Measurements from ENCODE around the gene GFY. TPM values are rescaled to one million over a fixed set of nuclear protein-coding genes. Genes with fewer than 3 reads are reported as not detected.

The GFY gene
- total and polyA plus RNA-seq, 9 of the 15 experiments (the other 6 are each of a cell fraction or from before 2014, with no cell fraction given): 0.06 to 0.40 (median 0.19) TPM; not detected in 3

DNA sequence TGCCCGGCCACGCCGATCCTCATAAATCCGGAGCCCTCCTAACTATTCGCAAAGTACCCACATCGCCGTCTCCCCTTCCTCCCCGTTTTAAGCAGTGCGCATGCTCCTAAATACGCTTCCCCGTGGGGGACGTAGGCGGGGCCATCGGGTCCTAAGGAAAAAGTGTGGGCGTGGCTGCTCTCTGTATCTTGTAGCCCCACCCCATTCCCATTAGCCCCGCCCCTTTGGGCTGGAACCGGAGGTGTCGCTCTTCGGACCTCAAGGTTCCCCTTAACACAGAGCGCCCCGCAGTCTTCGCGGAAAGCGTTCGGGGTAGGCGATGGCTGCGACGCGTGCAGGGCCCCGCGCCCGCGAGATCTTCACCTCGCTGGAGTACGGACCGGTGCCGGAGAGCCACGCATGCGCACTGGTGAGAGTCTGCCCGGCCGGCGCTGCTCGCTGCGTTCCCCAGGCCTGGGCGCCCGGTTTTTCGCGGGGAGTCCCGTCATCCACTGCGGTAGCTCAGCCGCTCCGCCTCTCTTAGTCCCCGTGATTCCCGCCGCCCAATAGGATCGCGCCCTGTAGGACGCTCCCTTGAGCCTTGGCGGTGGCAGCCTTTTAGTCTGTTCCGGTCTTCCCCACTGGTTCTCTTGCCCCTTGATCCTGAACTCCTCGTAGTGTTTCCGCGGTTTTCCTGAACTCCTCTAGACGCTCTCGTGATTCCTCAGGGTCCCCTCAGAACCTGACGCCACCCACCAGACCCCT is 28.0 kb downstream of the GFY start, which contains the start of gene ALDH16A1 (continued):
- TF ChIP-seq CCNT2 (IDR thresholded peaks at IDR 0.05; ENCODE audit: borderline replicate concordance, extremely low read depth, insufficient read length, low read depth, low read length): no peak
- no peak for TF ChIP-seq ZC3H4 (CRISPR knock-in tag; IDR thresholded peaks at IDR 0.05; ENCODE audit: borderline replicate concordance)
- no peak for TF ChIP-seq STAT5A (IDR thresholded peaks at IDR 0.05; ENCODE audit: borderline replicate concordance, low read length)
- peak; percentile 42; the same call in 1 of the 2 replicates for TF ChIP-seq ELF4 (CRISPR knock-in tag; IDR thresholded peaks at IDR 0.05)
- TF ChIP-seq ELF2 (CRISPR knock-in tag; IDR thresholded peaks at IDR 0.05): peak; percentile 33; the same call in 1 of the 2 replicates
- 0 out of 3 replicates have a peak, but pooled peaks of 1 of the 2 experiments have one; percentile 18 for TF ChIP-seq CBX3 (IDR thresholded peaks at IDR 0.05; ENCODE audit: borderline replicate concordance in 1 of 2, low read length in 2 of 2)
- no peak for TF ChIP-seq RBM17 (IDR thresholded peaks at IDR 0.05; ENCODE audit: borderline replicate concordance, low read depth, low read length)
- peak; percentile 94 for TF ChIP-seq PML (IDR thresholded peaks at IDR 0.05; ENCODE audit: low read length)
- TF ChIP-seq, protein P1, sequence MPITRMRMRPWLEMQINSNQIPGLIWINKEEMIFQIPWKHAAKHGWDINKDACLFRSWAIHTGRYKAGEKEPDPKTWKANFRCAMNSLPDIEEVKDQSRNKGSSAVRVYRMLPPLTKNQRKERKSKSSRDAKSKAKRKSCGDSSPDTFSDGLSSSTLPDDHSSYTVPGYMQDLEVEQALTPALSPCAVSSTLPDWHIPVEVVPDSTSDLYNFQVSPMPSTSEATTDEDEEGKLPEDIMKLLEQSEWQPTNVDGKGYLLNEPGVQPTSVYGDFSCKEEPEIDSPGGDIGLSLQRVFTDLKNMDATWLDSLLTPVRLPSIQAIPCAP (CRISPR knock-in tag; IDR thresholded peaks at IDR 0.05; ENCODE audit: borderline replicate concordance): no peak
- no peak for TF ChIP-seq PYGO2 (tag; IDR thresholded peaks at IDR 0.05)
- TF ChIP-seq NFIC (IDR thresholded peaks at IDR 0.05): no peak
- no peak for TF ChIP-seq KAT2B (IDR thresholded peaks at IDR 0.05; ENCODE audit: low read depth, low read length)
- no peak; the same call in 1 of the 2 replicates for TF ChIP-seq HCFC1 (IDR thresholded peaks at IDR 0.05; ENCODE audit: low read depth, low read length)
- TF ChIP-seq ZNF146 (CRISPR knock-in tag; IDR thresholded peaks at IDR 0.05; ENCODE audit: unreplicated experiment): no peak
- peak; percentile 66 for TF ChIP-seq KDM5B (IDR thresholded peaks at IDR 0.05; ENCODE audit: insufficient replicate concordance, low read depth, low read length)
- no peak for TF ChIP-seq ZBTB1 (CRISPR knock-in tag; IDR thresholded peaks at IDR 0.05; ENCODE audit: borderline replicate concordance, low read depth)
- TF ChIP-seq RAD51 (IDR thresholded peaks at IDR 0.05; ENCODE audit: borderline replicate concordance, low read depth): peak; percentile 91
- TF ChIP-seq ETS2 (tag; IDR thresholded peaks at IDR 0.05; ENCODE audit: borderline replicate concordance, poor library complexity, severe bottlenecking): no peak
- TF ChIP-seq SP2 (IDR thresholded peaks at IDR 0.05; ENCODE audit: extremely low read depth, low read depth, low read length, poor library complexity, severe bottlenecking): no peak
- TF ChIP-seq CREBBP (IDR thresholded peaks at IDR 0.05; ENCODE audit: low read depth, low read length): no peak
- TF ChIP-seq, protein P2, sequence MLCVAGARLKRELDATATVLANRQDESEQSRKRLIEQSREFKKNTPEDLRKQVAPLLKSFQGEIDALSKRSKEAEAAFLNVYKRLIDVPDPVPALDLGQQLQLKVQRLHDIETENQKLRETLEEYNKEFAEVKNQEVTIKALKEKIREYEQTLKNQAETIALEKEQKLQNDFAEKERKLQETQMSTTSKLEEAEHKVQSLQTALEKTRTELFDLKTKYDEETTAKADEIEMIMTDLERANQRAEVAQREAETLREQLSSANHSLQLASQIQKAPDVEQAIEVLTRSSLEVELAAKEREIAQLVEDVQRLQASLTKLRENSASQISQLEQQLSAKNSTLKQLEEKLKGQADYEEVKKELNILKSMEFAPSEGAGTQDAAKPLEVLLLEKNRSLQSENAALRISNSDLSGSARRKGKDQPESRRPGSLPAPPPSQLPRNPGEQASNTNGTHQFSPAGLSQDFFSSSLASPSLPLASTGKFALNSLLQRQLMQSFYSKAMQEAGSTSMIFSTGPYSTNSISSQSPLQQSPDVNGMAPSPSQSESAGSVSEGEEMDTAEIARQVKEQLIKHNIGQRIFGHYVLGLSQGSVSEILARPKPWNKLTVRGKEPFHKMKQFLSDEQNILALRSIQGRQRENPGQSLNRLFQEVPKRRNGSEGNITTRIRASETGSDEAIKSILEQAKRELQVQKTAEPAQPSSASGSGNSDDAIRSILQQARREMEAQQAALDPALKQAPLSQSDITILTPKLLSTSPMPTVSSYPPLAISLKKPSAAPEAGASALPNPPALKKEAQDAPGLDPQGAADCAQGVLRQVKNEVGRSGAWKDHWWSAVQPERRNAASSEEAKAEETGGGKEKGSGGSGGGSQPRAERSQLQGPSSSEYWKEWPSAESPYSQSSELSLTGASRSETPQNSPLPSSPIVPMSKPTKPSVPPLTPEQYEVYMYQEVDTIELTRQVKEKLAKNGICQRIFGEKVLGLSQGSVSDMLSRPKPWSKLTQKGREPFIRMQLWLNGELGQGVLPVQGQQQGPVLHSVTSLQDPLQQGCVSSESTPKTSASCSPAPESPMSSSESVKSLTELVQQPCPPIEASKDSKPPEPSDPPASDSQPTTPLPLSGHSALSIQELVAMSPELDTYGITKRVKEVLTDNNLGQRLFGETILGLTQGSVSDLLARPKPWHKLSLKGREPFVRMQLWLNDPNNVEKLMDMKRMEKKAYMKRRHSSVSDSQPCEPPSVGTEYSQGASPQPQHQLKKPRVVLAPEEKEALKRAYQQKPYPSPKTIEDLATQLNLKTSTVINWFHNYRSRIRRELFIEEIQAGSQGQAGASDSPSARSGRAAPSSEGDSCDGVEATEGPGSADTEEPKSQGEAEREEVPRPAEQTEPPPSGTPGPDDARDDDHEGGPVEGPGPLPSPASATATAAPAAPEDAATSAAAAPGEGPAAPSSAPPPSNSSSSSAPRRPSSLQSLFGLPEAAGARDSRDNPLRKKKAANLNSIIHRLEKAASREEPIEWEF (CRISPR knock-in tag; IDR thresholded peaks at IDR 0.05): no peak
- TF ChIP-seq PPARD (CRISPR knock-in tag; IDR thresholded peaks at IDR 0.05): no peak
- TF ChIP-seq ZNF24 (IDR thresholded peaks at IDR 0.05): no peak; the same call in 1 of the 2 replicates
